WTC11 (cell line): ENCODE results near the gene ADI1. TPM values are rescaled to one million over a fixed set of nuclear protein-coding genes. Genes with fewer than 3 reads are reported as not detected.

Experiments
- ATAC-seq: fragments of 200-7000 bp; cut with Tn5 transposase; 2 replicates; pipeline ENCODE4 v1.10.0; 2021; ENCODE audit warnings: mild to moderate bottlenecking, moderate library complexity
- CTCF ChIA-PET: fragments of 300-600 bp; sonication (Branson Sonifier 250); formaldehyde crosslinking; loops from one replicate; lab custom pipeline; 2021; ENCODE audit warnings: antibody characterized with exemption; lab: Charles Lee
- POLR2A ChIA-PET: fragments of 350-600 bp; sonication (Branson Sonifier 250); formaldehyde crosslinking; loops from one replicate; lab custom pipeline; 2021; ENCODE audit warnings: antibody characterized with exemption; lab: Charles Lee
- DNase-seq: peaks from one replicate; pipeline ENCODE4 v3.0.0; 2021; ENCODE audit warnings: low spot score
- H3K27ac Mint-ChIP-seq: 2 replicates; pipeline ENCODE4 v1.8.0; 2021; ENCODE audit warnings: mixed read lengths
- H3K27me3 Mint-ChIP-seq: 2 replicates; pipeline ENCODE4 v1.8.0; 2021; ENCODE audit warnings: low read depth, mild to moderate bottlenecking, moderate library complexity, mixed read lengths
- H3K36me3 Mint-ChIP-seq: 2 replicates; pipeline ENCODE4 v1.8.0; 2021; ENCODE audit warnings: mixed read lengths
- H3K4me1 Mint-ChIP-seq: 2 replicates; pipeline ENCODE4 v1.8.0; 2022; ENCODE audit warnings: mixed read lengths
- H3K4me3 Mint-ChIP-seq: 2 replicates; pipeline ENCODE4 v1.8.0; 2021; ENCODE audit warnings: mild to moderate bottlenecking, moderate library complexity, mixed read lengths
- H3K9me3 Mint-ChIP-seq: 2 replicates; pipeline ENCODE4 v1.8.0; 2021; ENCODE audit warnings: mixed read lengths
- CBFB ChIP-seq: sonication (generic); formaldehyde crosslinking; IDR thresholded peaks from 2 replicates; pipeline ENCODE4 v1.8.1; 2022; ENCODE audit warnings: mild to moderate bottlenecking, low read depth, missing genetic modification reagents
- ELF4 ChIP-seq: sonication (generic); formaldehyde crosslinking; IDR thresholded peaks from 2 replicates; pipeline ENCODE4 v1.8.1; 2022; ENCODE audit warnings: low read depth, mild to moderate bottlenecking, moderate library complexity, missing genetic modification reagents
- EMX1 ChIP-seq: fragments of 250-450 bp; sonication (Bioruptor Pico); IDR thresholded peaks from 2 replicates; pipeline ENCODE4 v1.8.0; 2021; ENCODE audit warnings: mild to moderate bottlenecking
- RELA ChIP-seq: sonication (generic); formaldehyde crosslinking; IDR thresholded peaks from 2 replicates; pipeline ENCODE4 v1.8.1; 2022; ENCODE audit warnings: missing genetic modification reagents, mild to moderate bottlenecking, borderline replicate concordance
- SOX15 ChIP-seq: fragments of 250-450 bp; sonication (Bioruptor Pico); IDR thresholded peaks from 2 replicates; pipeline ENCODE4 v1.9.0; 2021; ENCODE audit warnings: mild to moderate bottlenecking
- TEAD1 ChIP-seq: sonication (generic); formaldehyde crosslinking; IDR thresholded peaks from 2 replicates; pipeline ENCODE4 v1.8.0; 2022; ENCODE audit warnings: mild to moderate bottlenecking, missing genetic modification reagents
- ZNF121 ChIP-seq: sonication (generic); formaldehyde crosslinking; IDR thresholded peaks from 2 replicates; pipeline ENCODE4 v1.8.0; 2023; ENCODE audit warnings: missing genetic modification reagents
- ZNF219 ChIP-seq: sonication (generic); formaldehyde crosslinking; IDR thresholded peaks from 2 replicates; pipeline ENCODE4 v1.8.0; 2023; ENCODE audit warnings: missing genetic modification reagents, mild to moderate bottlenecking, borderline replicate concordance
- ZNF232 ChIP-seq: sonication (generic); formaldehyde crosslinking; IDR thresholded peaks from 2 replicates; pipeline ENCODE4 v1.8.0; 2022; ENCODE audit warnings: mild to moderate bottlenecking, missing genetic modification reagents
- ZNF263 ChIP-seq: sonication (generic); formaldehyde crosslinking; IDR thresholded peaks from 2 replicates; pipeline ENCODE4 v1.8.1; 2022; ENCODE audit warnings: low read depth, mild to moderate bottlenecking, moderate library complexity, missing genetic modification reagents
- ZNF396 ChIP-seq: fragments of 250-450 bp; sonication (Bioruptor Pico); IDR thresholded peaks from 2 replicates; pipeline ENCODE4 v1.8.0; 2021; ENCODE audit warnings: mild to moderate bottlenecking, moderate library complexity, borderline replicate concordance
- total RNA-seq: library from RNA; stranded (reverse); gene quantifications from 3 replicates; pipeline ENCODE4 v1.2.3, GENCODE V29; 2021
- TF ChIP-seq, protein P1 (sequence below): sonication (generic); formaldehyde crosslinking; IDR thresholded peaks from 2 replicates; pipeline ENCODE4 v1.8.1; 2022; ENCODE audit warnings: missing genetic modification reagents, borderline replicate concordance
- TF ChIP-seq, protein P2 (sequence below): fragments of 250-450 bp; sonication (Bioruptor Pico); IDR thresholded peaks from 2 replicates; pipeline ENCODE4 v1.8.0; 2021; ENCODE audit warnings: mild to moderate bottlenecking
- TF ChIP-seq, protein P3 (sequence below): sonication (generic); formaldehyde crosslinking; IDR thresholded peaks from 2 replicates; pipeline ENCODE4 v1.8.1; 2023; ENCODE audit warnings: mild to moderate bottlenecking, missing genetic modification reagents, moderate library complexity
- TF ChIP-seq, protein P4 (sequence below): sonication (generic); formaldehyde crosslinking; IDR thresholded peaks from 2 replicates; pipeline ENCODE4 v1.8.0; 2022; ENCODE audit warnings: mild to moderate bottlenecking, missing genetic modification reagents
- TF ChIP-seq, protein P5 (sequence below): fragments of 250-450 bp; sonication (Bioruptor Pico); IDR thresholded peaks from 2 replicates; pipeline ENCODE4 v1.9.0; 2021; ENCODE audit warnings: moderate library complexity, mild to moderate bottlenecking, inconsistent platforms, borderline replicate concordance

ADI1 gene
- total RNA-seq, 1 experiment from 2014 or later, result 21.4 TPM

DNA sequence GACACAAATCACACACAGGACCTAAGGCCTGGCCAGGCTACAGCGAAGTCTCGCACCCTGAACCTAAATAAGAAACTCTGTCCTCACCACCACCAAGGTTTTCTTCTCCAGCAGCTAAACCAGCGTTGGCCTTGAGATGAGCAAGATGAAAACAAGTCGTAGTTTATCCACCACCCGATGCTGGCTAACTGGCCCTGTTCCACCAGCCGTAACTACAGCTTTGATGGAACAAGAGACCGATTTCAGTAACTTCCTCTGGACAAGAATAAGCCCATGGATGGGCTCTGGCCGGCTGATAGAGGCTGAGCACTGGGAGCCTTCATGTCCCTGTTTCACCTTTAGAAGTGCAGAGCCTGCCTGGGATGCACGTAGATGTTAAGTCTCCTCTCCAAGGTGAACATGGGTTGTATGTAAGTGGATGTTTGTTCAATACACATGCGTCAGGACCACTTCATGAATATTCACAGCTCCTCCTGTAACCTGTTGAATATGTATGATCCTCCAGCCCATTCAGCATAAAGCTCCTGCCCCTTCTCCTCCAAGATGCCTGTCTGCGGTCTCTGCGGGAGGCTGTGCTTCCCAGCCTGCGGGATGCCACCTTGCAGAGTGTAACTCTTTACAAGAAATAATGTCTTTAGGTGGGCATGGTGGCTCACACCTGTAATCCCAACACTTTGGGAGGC lies 24.2 kb downstream of the ADI1 start:
- TF ChIP-seq, protein P1, sequence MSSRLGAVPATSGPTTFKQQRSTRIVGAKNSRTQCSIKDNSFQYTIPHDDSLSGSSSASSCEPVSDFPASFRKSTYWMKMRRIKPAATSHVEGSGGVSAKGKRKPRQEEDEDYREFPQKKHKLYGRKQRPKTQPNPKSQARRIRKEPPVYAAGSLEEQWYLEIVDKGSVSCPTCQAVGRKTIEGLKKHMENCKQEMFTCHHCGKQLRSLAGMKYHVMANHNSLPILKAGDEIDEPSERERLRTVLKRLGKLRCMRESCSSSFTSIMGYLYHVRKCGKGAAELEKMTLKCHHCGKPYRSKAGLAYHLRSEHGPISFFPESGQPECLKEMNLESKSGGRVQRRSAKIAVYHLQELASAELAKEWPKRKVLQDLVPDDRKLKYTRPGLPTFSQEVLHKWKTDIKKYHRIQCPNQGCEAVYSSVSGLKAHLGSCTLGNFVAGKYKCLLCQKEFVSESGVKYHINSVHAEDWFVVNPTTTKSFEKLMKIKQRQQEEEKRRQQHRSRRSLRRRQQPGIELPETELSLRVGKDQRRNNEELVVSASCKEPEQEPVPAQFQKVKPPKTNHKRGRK (CRISPR knock-in tag), result no peak
- no peak for TF ChIP-seq ZNF396 (CRISPR knock-in tag)
- no peak for TF ChIP-seq ELF4
- TF ChIP-seq SOX15, result no peak
- TF ChIP-seq ZNF121 (CRISPR knock-in tag), result no peak
- no peak for TF ChIP-seq ZNF232 (CRISPR knock-in tag)
- Mint-ChIP-seq H3K4me1 (peaks cover 13% of the 10 kb centered on the region; the same call in 1 of the 2 replicates), H3K4me3 (no peak overlapping the region), H3K27ac (no peak overlapping the region), H3K36me3 (peaks cover 7% of the 10 kb centered on the region; the same call in 1 of the 2 replicates), H3K9me3 (no peaks in the 10 kb centered on the region), H3K27me3 (no peaks in the 10 kb centered on the region)
- ChIA-PET POLR2A (no interaction called here), CTCF (no interaction called here)
- no peak for DNase-seq
- ATAC-seq, result no peak

DNA sequence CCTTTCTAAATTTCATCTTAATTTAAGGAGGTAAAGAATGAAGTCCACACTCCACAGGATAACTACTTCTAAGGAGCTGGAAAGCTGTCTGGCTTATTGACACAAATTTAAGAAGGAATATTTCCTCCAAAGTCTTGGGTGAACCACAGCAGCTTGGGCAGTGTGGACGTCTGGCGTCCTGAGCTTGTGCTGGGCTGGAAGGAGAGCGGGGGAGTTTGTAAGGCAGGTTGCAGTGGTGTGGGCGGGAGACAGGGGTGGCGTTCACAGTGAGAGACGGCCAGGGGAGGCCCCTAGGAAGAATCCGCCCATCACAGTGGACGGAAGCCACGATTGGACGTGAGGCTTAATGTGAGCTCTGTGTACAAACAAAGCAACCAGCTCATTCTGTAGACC lies 25.7 kb downstream of the ADI1 start:
- CTCF ChIA-PET, result interaction anchor here (0.9 to 1.5 kb wide), 4 partner anchors 20 to 158 kb away, joined by 3 to 7 read pairs (median 4); no protein-coding TSS in a partner anchor
- TF ChIP-seq, protein P2, sequence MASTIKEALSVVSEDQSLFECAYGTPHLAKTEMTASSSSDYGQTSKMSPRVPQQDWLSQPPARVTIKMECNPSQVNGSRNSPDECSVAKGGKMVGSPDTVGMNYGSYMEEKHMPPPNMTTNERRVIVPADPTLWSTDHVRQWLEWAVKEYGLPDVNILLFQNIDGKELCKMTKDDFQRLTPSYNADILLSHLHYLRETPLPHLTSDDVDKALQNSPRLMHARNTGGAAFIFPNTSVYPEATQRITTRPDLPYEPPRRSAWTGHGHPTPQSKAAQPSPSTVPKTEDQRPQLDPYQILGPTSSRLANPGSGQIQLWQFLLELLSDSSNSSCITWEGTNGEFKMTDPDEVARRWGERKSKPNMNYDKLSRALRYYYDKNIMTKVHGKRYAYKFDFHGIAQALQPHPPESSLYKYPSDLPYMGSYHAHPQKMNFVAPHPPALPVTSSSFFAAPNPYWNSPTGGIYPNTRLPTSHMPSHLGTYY (CRISPR knock-in tag), result no peak
- TF ChIP-seq RELA (CRISPR knock-in tag), result no peak
- no peak for TF ChIP-seq ZNF263 (CRISPR knock-in tag)
- no peak for TF ChIP-seq ZNF219
- TF ChIP-seq, protein P3, sequence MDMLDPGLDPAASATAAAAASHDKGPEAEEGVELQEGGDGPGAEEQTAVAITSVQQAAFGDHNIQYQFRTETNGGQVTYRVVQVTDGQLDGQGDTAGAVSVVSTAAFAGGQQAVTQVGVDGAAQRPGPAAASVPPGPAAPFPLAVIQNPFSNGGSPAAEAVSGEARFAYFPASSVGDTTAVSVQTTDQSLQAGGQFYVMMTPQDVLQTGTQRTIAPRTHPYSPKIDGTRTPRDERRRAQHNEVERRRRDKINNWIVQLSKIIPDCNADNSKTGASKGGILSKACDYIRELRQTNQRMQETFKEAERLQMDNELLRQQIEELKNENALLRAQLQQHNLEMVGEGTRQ (CRISPR knock-in tag), result no peak
- TF ChIP-seq EMX1 (CRISPR knock-in tag), result no peak
- TF ChIP-seq, protein P4, sequence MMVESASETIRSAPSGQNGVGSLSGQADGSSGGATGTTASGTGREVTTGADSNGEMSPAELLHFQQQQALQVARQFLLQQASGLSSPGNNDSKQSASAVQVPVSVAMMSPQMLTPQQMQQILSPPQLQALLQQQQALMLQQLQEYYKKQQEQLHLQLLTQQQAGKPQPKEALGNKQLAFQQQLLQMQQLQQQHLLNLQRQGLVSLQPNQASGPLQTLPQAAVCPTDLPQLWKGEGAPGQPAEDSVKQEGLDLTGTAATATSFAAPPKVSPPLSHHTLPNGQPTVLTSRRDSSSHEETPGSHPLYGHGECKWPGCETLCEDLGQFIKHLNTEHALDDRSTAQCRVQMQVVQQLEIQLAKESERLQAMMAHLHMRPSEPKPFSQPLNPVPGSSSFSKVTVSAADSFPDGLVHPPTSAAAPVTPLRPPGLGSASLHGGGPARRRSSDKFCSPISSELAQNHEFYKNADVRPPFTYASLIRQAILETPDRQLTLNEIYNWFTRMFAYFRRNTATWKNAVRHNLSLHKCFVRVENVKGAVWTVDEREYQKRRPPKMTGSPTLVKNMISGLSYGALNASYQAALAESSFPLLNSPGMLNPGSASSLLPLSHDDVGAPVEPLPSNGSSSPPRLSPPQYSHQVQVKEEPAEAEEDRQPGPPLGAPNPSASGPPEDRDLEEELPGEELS, result no peak
- no peak for TF ChIP-seq CBFB
- TF ChIP-seq TEAD1 (CRISPR knock-in tag), result no peak
- TF ChIP-seq, protein P5, sequence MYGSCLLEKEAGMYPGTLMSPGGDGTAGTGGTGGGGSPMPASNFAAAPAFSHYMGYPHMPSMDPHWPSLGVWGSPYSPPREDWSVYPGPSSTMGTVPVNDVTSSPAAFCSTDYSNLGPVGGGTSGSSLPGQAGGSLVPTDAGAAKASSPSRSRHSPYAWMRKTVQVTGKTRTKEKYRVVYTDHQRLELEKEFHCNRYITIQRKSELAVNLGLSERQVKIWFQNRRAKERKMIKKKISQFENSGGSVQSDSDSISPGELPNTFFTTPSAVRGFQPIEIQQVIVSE (CRISPR knock-in tag), result no peak
- TF ChIP-seq, all 79 proteins: peak for 0
- Mint-ChIP-seq H3K9me3 (no peaks in the 10 kb centered on the region), H3K4me3 (no peak overlapping the region), H3K36me3 (peaks cover 7% of the 10 kb centered on the region; the same call in 1 of the 2 replicates), H3K27me3 (no peaks in the 10 kb centered on the region), H3K27ac (no peak overlapping the region), H3K4me1 (peaks cover 15% of the 10 kb centered on the region; the same call in 1 of the 2 replicates)
- ATAC-seq (peak; percentile 82), DNase-seq (peak; percentile 49)
- POLR2A ChIA-PET, result interaction anchor here (1.2 kb wide), 1 partner anchor 26 kb away, joined by 5 read pairs; no protein-coding TSS in a partner anchor
